Measurements from ENCODE around the gene MYT1.

- TF ChIP-seq POLR2A (IDR thresholded peaks at IDR 0.05) = no peak
- TF ChIP-seq CTCF (IDR thresholded peaks at IDR 0.05) = no peak
Observed at GRCh38 chr20:64238851-64239387, 74.7 kb downstream of the MYT1 start.

Data from uterus (tissue), 2 donors.